CD4-positive, alpha-beta T cell treated with Interleukin-6 at 100 ng/mL for 8 hours (primary cell): Measurements from ENCODE around the gene ERI3.

Experiments used
- DNase-seq: peaks from one replicate; pipeline ENCODE4 v3.0.0-alpha.2; 2020; ENCODE audit warnings: mixed read lengths, low spot score

The ERI3 gene

DNA sequence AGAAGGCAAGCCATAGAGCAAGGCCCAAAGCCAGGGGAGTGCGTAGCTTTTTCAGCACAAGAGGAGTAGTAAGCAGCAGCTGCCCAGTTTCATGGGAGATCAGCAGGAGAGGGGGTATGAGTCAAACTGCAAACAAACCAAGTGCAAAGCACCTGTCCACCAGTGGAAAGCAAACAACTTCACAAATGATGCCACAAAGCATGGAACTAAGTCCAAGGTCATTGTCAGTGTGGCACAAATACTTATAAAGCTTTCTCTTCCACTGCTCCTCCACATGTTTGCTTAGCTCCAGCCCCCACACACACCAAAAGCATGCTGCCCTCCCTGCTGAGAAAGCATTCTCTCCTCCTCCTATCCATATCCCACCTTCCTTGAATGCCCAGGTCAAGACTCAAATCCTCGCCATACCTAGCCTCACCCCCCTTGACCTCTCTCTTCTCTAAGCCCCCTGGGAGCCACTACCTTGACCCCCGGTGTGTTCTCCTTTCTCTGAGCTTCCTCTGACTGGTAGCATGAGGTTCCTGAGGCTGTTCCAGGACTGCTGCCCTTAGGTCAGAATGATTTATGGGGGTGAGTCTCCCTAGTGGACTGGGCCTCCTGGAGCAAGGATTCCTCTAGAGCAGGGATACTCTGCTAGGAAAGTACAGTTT lies 71.4 kb downstream of the ERI3 start:
- no peak for DNase-seq

DNA sequence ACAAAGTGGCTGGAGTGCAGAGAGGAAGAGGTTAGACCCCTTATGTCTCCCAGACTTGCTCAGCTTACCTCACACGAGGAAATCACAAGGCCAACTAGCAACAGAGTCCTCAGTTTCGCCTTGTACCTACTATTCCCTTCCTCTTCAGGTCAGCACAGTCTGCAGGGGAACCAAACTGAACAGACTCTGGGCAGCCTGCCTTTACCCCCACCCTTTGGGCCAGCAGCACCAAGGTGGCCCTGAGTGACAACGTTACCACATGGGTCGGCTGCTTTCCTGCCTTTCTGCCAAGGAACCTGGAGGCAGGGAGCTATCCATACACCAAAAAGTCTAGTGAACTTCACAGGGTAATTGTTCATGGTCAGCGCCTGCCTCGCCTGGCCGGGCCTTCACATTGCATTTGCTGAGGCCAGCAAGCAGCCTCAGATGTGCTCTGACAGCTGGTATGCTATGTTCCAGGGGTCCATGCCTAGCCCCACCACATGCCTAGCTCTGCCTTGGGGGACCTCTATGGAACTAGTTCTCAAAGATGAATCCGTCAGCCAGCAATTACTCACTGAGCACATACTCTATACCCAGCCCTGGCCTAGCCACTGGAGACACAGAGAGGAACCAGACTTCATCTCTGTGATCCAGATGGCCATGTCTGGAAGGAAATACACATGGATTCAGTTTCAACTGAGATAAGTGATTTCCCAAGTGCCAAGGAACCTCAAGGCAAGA lies 72.2 kb downstream of the ERI3 start:
- DNase-seq, result no peak

GRCh38 chr1:44281962-44282703 lies 72.9 kb downstream of the ERI3 start:
- DNase-seq, result no peak

GRCh38 chr1:44276901-44277300 lies 78.2 kb downstream of the ERI3 start:
- DNase-seq, result no peak

GRCh38 chr1:44275991-44276405 lies 79.1 kb downstream of the ERI3 start:
- no peak for DNase-seq

DNA sequence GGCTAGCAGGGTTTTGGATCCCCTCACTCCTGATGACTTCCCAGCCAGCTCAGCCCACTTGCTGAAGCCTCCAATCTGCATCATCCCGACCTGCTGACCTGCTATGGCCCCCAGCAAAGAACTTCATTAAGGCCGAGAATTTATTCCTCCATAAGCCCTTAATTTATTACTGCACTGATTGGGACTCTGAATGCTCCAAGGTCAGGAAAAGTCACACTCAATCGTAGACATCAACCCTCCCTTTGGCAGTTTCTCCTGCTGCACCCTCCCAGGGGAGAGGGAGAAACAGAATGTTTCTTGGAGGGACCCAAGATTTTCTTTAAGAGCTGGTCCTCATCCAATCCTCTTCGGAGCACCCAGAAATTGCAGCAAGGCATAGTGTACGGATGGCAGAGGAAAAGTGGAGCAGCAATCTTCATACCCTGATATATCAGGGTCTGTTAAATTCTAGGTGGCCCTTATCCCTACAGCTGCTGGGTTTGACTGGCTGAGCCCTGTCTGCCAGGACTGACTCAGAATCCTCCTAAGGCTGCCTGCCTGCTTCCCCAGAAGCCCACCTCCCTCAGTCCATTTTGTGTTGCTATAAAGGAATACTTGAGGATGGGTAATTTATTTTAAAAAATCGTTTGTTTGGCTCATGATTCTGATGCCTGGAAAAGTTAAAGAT lies 79.6 kb downstream of the ERI3 start:
- DNase-seq, result no peak

DNA sequence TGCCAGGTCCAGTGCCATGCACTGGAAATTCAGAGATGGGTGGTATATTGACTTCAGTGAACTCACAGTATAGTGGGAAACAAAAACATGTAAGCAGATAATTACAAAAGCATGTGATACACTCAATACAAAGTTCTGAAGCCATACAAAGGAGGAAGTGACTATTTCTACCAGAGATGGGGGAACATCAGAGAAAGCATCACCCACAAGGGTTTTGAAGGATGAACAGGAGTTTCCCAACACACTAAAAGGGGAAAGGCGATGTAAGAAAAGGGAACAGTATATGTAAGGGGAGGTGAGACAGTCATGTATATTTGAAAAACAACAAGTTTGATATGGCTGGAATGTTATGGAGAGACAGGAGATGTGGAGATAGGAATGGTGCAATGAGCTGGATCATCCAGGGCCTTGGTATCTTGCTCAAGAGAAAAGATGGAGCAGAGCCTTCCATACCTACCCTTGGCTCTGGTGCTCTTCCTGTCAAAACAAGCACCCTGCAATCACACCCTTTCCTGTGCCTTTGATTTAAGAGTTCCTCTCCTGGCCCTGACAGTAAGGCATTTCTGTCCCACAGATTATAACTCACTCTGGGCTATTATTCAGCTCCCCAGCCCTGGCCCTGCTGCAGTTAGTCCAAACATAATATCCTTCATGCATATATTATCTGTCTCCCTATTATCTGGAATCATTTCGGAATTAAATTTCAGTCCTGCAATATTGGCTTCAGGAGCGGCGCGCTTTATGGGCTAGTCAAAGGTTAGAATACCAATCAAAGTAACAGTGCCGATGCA lies 81.3 kb downstream of the ERI3 start:
- no peak for DNase-seq

DNA sequence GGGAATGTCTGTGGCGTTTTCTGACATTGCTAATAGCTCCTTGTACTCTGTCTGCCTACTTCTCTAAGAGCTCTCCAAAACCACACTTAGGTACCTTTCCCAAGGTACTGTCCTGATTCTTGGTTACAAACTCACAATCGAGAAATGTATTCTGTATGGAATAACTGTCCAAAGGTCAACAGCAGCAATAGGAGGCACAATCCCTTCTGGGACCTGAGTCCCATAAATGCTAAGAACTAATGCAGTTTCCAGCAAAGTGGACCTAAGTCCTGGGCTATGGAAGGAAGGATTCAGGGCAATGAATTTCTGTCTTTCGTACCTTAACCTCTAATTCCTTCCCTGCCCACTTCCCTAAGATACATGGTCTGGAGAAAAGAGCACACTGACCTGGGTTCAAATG lies 82.1 kb downstream of the ERI3 start:
- DNase-seq, result no peak

DNA sequence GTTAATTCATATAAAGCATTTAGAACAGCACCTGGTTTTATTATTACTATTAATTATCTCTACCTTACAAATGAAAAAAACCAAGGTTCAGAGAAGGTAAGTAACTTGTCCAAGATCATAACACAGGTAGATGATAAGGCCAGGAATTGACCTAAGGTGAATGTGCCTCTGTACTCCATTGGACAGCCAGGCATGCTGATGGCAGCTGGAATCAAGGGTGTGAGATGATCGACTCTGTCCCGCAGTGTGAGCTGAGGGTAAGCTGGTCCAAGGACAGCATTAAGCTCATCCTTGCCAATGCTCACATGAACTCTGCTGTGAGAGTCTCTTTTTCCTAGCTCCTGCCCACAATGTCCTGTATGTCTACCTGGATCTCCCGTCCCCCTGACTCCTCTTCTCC lies 83.4 kb downstream of the ERI3 start:
- DNase-seq, result no peak

GRCh38 chr1:44270686-44271628 lies 84.1 kb downstream of the ERI3 start:
- no peak for DNase-seq

GRCh38 chr1:44268054-44268453 lies 87.0 kb downstream of the ERI3 start:
- DNase-seq, result no peak

DNA sequence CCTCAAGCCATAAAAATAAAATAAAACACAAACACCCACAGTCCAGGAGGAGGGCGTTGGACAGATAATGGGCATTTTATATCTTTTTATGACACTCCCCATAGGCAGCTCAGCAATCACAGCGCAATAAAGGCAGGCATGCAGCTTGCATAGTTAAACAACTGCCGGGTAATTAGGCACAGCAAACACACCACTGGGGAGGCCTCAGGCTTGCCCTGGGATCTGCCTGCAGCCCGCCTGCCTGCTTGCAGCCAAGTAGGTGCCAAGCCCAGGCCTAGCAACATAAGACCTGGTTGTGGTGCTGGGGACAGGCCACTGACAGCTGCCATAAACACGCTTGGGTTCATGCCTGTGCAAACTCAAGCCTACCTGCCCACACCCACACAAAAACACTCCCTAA lies 87.6 kb downstream of the ERI3 start:
- DNase-seq, result no peak

DNA sequence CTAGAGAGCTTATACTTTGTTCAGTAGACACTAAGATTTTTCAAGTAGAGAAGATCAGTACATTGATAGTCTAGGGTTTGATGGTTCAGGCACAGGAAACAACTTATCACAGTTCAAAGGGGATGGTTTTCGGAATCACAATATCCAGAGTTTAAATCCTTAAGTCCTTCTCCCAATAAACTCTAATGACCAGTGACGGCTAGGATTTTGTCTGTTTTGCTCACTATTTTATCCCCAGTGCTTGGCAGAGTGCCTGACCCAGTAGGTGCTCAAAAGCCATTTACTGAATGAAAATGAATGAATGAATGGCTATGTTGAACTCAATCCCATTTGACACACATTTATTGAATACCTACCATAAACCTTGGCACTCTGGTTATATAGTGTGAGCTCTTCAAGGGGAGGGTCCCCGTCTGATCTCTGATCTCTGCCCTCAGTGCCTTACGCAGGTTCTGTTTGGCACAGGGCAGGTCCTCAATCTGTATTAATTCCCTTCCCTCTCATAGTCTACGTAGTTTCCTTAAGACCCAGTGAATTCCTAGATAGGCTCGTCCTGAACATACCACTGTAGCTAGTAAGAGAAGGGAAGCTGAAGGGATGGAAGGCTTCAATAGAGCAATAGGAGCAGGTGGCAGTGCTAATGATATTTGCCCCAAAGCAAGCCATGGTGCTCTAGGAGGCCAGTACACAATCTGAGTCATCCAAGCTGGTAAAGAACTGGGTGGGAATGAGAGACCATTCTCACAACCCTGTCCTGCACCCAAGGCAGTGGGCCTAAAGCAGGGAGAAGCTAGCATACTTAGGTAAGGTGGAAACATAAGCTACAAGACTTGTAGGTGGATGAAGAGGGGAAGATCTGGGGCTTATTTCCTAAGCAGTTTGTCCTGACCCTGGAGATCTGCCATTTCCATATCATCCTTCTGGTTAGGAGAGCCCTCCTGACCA lies 88.4 kb downstream of the ERI3 start:
- no peak for DNase-seq

- no peak for DNase-seq
Observed at GRCh38 chr1:44265656-44266358, 89.2 kb downstream of the ERI3 start.

DNA sequence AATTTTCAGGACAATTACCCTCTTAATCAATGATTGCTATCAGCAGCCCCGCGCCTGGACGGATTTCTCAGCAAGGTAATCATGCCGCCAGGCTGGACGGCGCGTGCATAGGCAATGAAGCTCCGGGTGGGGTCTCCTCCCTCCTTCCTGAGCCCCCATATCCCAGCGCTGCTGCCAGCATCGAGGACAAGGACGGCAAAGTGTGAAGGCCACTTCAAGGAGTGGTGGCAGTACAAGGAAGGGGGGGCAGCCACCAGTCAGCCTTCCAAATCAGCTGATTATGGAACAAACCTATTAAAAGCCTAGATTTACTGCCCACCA lies 90.6 kb downstream of the ERI3 start:
- no peak for DNase-seq

DNA sequence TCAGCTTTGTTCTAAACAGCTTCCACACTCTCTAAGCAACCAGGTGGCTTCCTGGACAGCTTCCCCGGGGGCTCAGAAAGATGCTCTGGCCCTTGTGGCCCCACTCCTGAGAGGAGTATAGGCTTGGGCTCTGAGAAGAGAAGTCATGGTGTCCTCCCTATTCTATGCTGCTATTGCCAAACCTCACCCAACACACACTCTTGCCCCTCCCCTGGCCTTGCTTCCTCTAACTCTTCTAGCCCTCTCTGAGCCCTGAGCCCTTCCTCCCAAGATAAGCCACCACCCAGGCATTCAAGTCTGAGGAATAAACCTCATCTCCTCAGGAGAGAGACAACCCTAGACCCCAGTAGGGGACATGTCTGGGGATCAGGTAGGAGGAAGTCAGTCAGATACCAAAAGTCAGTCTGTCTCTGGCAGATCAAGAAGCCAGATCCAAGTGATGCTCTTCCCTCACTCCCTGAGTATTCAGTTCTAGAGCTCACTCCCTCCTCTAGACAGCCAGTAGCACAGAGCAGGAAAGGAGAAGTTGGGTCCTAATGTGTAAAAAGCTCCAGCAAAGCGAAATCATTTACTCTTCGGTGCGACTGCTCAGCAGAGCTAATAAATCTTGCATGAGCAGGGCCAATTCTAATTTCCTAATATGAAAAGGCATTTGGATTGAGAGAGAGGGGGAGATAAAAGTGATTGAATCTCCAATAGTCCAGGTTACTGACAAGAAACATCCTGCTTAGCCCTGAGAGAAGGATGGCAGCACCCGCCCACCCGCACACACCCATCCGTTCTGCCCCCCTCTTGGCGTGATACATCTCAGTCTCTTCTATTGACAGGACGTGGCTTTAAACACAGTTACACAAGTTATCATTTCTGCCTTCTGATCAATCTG lies 91.2 kb downstream of the ERI3 start:
- no peak for DNase-seq

- DNase-seq, result no peak
Observed at GRCh38 chr1:44262816-44263567, 92.1 kb downstream of the ERI3 start.
